NT2/D1 (cell line): ENCODE data around the gene MICALL2.

Experiments
- SUZ12 ChIP-seq: IDR thresholded peaks from 2 replicates; pipeline ENCODE4 v1.6.1; 2011; ENCODE audit not compliant: insufficient read length, insufficient read depth; ENCODE audit errors: extremely low read depth
- YY1 ChIP-seq: IDR thresholded peaks from 2 replicates; pipeline ENCODE4 v1.6.1; 2011; ENCODE audit not compliant: insufficient read length, insufficient read depth
- ZNF274 ChIP-seq: IDR thresholded peaks from 2 replicates; pipeline ENCODE4 v1.6.1; 2011; ENCODE audit warnings: mild to moderate bottlenecking, low read depth, low read length

GRCh38 chr7:1459512-1459892, 232 bp upstream of the MICALL2 start:
- TF ChIP-seq YY1, result no peak
- TF ChIP-seq ZNF274, result no peak
- no peak for TF ChIP-seq SUZ12
